WTC11 (cell line): ENCODE data around the gene GAB1. TPM values are rescaled to one million over a fixed set of nuclear protein-coding genes. Genes with fewer than 3 reads are reported as not detected.

Experiments
- ATAC-seq: fragments of 200-7000 bp; cut with Tn5 transposase; 2 replicates; pipeline ENCODE4 v1.10.0; 2021; ENCODE audit warnings: mild to moderate bottlenecking, moderate library complexity
- CTCF ChIA-PET: fragments of 300-600 bp; sonication (Branson Sonifier 250); formaldehyde crosslinking; loops from one replicate; lab custom pipeline; 2021; ENCODE audit warnings: antibody characterized with exemption; lab: Charles Lee
- POLR2A ChIA-PET: fragments of 350-600 bp; sonication (Branson Sonifier 250); formaldehyde crosslinking; loops from one replicate; lab custom pipeline; 2021; ENCODE audit warnings: antibody characterized with exemption; lab: Charles Lee
- DNase-seq: peaks from one replicate; pipeline ENCODE4 v3.0.0; 2021; ENCODE audit warnings: low spot score
- H3K27ac Mint-ChIP-seq: 2 replicates; pipeline ENCODE4 v1.8.0; 2021; ENCODE audit warnings: mixed read lengths
- H3K27me3 Mint-ChIP-seq: 2 replicates; pipeline ENCODE4 v1.8.0; 2021; ENCODE audit warnings: low read depth, mild to moderate bottlenecking, moderate library complexity, mixed read lengths
- H3K36me3 Mint-ChIP-seq: 2 replicates; pipeline ENCODE4 v1.8.0; 2021; ENCODE audit warnings: mixed read lengths
- H3K4me1 Mint-ChIP-seq: 2 replicates; pipeline ENCODE4 v1.8.0; 2022; ENCODE audit warnings: mixed read lengths
- H3K4me3 Mint-ChIP-seq: 2 replicates; pipeline ENCODE4 v1.8.0; 2021; ENCODE audit warnings: mild to moderate bottlenecking, moderate library complexity, mixed read lengths
- H3K9me3 Mint-ChIP-seq: 2 replicates; pipeline ENCODE4 v1.8.0; 2021; ENCODE audit warnings: mixed read lengths
- AFF4 ChIP-seq: sonication (generic); formaldehyde crosslinking; IDR thresholded peaks from 2 replicates; pipeline ENCODE4 v1.8.1; 2023; ENCODE audit warnings: mild to moderate bottlenecking, missing genetic modification reagents, borderline replicate concordance
- ATF6 ChIP-seq: sonication (generic); formaldehyde crosslinking; IDR thresholded peaks from 2 replicates; pipeline ENCODE4 v1.8.1; 2023; ENCODE audit warnings: mild to moderate bottlenecking, missing genetic modification reagents
- E2F1 ChIP-seq: sonication (generic); formaldehyde crosslinking; IDR thresholded peaks from 2 replicates; pipeline ENCODE4 v1.8.0; 2022; ENCODE audit warnings: mild to moderate bottlenecking, missing genetic modification reagents
- E2F4 ChIP-seq: sonication (generic); formaldehyde crosslinking; IDR thresholded peaks from 2 replicates; pipeline ENCODE4 v1.8.1; 2022; ENCODE audit warnings: low read depth, mild to moderate bottlenecking, moderate library complexity, missing genetic modification reagents, borderline replicate concordance
- IRF2 ChIP-seq: sonication (generic); formaldehyde crosslinking; IDR thresholded peaks from 2 replicates; pipeline ENCODE4 v1.8.0; 2022; ENCODE audit warnings: low read depth, missing genetic modification reagents, borderline replicate concordance
- KAT7 ChIP-seq: sonication (generic); formaldehyde crosslinking; IDR thresholded peaks from 2 replicates; pipeline ENCODE4 v1.8.1; 2023; ENCODE audit warnings: missing genetic modification reagents, mild to moderate bottlenecking, borderline replicate concordance
- NR2C2 ChIP-seq: sonication (generic); formaldehyde crosslinking; IDR thresholded peaks from 2 replicates; pipeline ENCODE4 v1.8.0; 2022; ENCODE audit warnings: mild to moderate bottlenecking, missing genetic modification reagents
- NR3C1 ChIP-seq: sonication (generic); formaldehyde crosslinking; conservative IDR thresholded peaks from 2 replicates; pipeline ENCODE4 v1.8.1; 2023; ENCODE audit warnings: low read depth, mild to moderate bottlenecking, missing genetic modification reagents
- OVOL2 ChIP-seq: fragments of 250-450 bp; sonication (Bioruptor Pico); IDR thresholded peaks from 2 replicates; pipeline ENCODE4 v1.9.0; 2021; ENCODE audit warnings: mild to moderate bottlenecking, borderline replicate concordance
- SMAD4 ChIP-seq: sonication (generic); formaldehyde crosslinking; IDR thresholded peaks from 2 replicates; pipeline ENCODE4 v1.8.0; 2022; ENCODE audit warnings: mild to moderate bottlenecking, missing genetic modification reagents
- ZBTB43 ChIP-seq: sonication (generic); formaldehyde crosslinking; IDR thresholded peaks from 2 replicates; pipeline ENCODE4 v1.8.1; 2023; ENCODE audit warnings: mild to moderate bottlenecking, missing genetic modification reagents
- ZNF232 ChIP-seq: sonication (generic); formaldehyde crosslinking; IDR thresholded peaks from 2 replicates; pipeline ENCODE4 v1.8.0; 2022; ENCODE audit warnings: mild to moderate bottlenecking, missing genetic modification reagents
- ZNF263 ChIP-seq: sonication (generic); formaldehyde crosslinking; IDR thresholded peaks from 2 replicates; pipeline ENCODE4 v1.8.1; 2022; ENCODE audit warnings: low read depth, mild to moderate bottlenecking, moderate library complexity, missing genetic modification reagents
- ZNF423 ChIP-seq: fragments of 250-450 bp; sonication (Bioruptor Pico); IDR thresholded peaks from 2 replicates; pipeline ENCODE4 v2.1.2; 2022; ENCODE audit warnings: mild to moderate bottlenecking, moderate library complexity
- total RNA-seq: library from RNA; stranded (reverse); gene quantifications from 3 replicates; pipeline ENCODE4 v1.2.3, GENCODE V29; 2021

GAB1 gene
- total RNA-seq, 1 experiment from 2014 or later = 17.4 TPM

- POLR2A ChIA-PET = no interaction called here
Measured at GRCh38 chr4:143410015-143410414, 73.3 kb downstream of the GAB1 start.

More at GRCh38 chr4:143410015-143410414, 73.3 kb downstream of the GAB1 start:
- ATAC-seq (no peak), DNase-seq (no peak)
- Mint-ChIP-seq H3K27ac (no peak overlapping the region), H3K27me3 (no peaks in the 10 kb centered on the region), H3K36me3 (no peaks in the 10 kb centered on the region), H3K4me1 (peaks cover 41% of the 10 kb centered on the region), H3K4me3 (no peak overlapping the region), H3K9me3 (no peaks in the 10 kb centered on the region)
- TF ChIP-seq OVOL2 (no peak), KAT7 (CRISPR knock-in tag) (no peak), E2F1 (no peak), ZNF263 (CRISPR knock-in tag) (no peak), IRF2 (CRISPR knock-in tag) (no peak), E2F4 (CRISPR knock-in tag) (no peak), SMAD4 (no peak), NR3C1 (no peak), NR2C2 (CRISPR knock-in tag) (no peak), ATF6 (CRISPR knock-in tag) (no peak), ZNF232 (no peak), ZBTB43 (CRISPR knock-in tag) (no peak), AFF4 (CRISPR knock-in tag) (no peak), ZNF423 (no peak)
- CTCF ChIA-PET = no interaction called here
